ENCODE results near the gene CENPA.

CENPA gene

DNA sequence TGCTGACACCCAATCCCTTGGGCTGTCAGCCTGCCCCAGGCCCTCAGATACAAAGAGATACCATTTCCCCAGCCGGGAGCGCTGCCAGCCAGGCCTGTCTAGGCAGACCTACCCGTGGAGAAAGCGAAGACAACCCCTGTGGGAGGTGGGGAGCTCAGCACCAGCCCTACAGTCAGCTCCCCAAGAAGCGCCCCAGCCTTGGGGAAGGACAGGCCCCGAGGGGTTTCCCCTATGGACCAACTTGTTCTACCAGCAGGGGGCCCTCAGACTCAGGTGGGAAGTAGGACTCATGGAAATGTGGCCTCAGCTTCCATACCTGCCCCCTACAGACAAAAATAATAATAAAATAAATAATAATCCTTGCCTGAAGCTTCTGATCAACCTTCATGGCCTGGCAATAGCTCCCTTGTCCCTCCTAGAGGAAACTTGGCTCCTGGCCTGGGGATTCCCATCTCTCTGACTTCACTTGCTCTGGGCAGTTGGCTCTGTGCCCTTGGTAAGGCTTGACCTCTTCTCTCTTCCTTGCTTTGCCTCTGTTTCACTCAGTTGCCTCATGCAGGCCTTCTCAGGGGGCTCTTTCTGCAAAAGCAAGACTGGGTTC, 14.8 kb upstream of the CENPA start:
- TF ChIP-seq CREB1 (IDR thresholded peaks at IDR 0.05; ENCODE audit: low read depth): no peak
- TF ChIP-seq NFIC (IDR thresholded peaks at IDR 0.05): peak; percentile 41; the same call in 1 of the 2 replicates

DNA sequence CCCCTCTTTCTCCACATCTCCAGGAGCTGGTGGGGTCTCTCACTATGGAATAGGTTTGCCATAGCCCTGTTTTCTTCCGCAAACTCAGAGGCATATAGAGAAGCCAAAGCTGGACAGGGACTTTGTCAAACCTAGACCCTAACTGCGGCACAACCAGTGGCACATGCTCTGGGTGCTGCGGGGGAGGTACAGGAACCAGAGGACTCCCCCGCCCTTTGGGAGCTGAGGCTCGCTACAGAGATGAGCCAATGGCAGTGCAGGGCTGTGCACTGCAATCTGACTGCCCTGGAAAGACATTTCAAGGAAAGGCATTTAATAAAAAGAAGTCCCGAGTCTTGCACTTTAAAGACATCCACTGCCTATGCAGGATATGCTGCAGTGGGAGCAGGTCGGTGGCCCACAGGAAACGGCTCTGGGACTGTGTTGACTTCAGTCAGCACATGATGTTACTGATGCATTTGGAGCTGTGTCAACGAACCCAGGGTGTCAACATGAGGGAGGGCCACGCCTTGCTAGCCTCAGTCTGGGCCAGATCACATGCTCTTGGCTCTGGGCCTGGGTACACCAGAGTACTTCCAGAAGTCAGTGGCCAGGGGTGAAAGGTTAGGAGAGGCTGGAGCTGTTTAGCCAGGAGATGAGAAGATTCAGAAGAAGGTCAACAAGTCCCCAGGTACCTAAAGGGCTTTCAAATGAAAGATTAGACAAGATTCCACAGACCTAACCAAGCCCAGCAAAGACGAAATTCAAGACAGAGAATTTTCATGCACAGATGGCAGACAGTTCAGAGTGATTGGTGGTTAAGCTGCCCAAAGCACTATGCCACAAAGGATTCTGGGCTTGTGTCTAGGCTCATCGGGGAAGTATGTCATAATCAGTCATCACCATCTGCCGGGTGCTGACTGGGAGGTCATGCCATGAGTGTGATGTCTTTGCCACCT, 13.5 kb upstream of the CENPA start:
- no peak for TF ChIP-seq ZBTB7A (IDR thresholded peaks at IDR 0.05; ENCODE audit: low read depth)
- 0 out of 2 replicates have a peak, but pooled peaks have one; percentile 33 for TF ChIP-seq NFIC (IDR thresholded peaks at IDR 0.05)
- no peak for TF ChIP-seq TEAD4 (IDR thresholded peaks at IDR 0.05)
- no peak for TF ChIP-seq CREB1 (IDR thresholded peaks at IDR 0.05; ENCODE audit: low read depth)
- TF ChIP-seq YY1 (IDR thresholded peaks at IDR 0.05; ENCODE audit: low read depth): no peak
- TF ChIP-seq TCF12 (IDR thresholded peaks at IDR 0.05; ENCODE audit: low read depth): no peak
- no peak for TF ChIP-seq TAF1 (IDR thresholded peaks at IDR 0.05; ENCODE audit: low read depth)
- no peak for TF ChIP-seq EP300 (IDR thresholded peaks at IDR 0.05; ENCODE audit: borderline replicate concordance)
- TF ChIP-seq FOXM1 (IDR thresholded peaks at IDR 0.05; ENCODE audit: borderline replicate concordance, low read depth): no peak
- TF ChIP-seq RAD21 (IDR thresholded peaks at IDR 0.05; ENCODE audit: low read depth): no peak
- no peak for TF ChIP-seq EGR1 (IDR thresholded peaks at IDR 0.05)
- TF ChIP-seq MAX (IDR thresholded peaks at IDR 0.05): peak; percentile 51; the same call in 1 of the 2 replicates
- no peak for TF ChIP-seq CEBPB (IDR thresholded peaks at IDR 0.05)
- TF ChIP-seq, protein P1, sequence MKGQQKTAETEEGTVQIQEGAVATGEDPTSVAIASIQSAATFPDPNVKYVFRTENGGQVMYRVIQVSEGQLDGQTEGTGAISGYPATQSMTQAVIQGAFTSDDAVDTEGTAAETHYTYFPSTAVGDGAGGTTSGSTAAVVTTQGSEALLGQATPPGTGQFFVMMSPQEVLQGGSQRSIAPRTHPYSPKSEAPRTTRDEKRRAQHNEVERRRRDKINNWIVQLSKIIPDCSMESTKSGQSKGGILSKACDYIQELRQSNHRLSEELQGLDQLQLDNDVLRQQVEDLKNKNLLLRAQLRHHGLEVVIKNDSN (IDR thresholded peaks at IDR 0.05): 0 out of 2 replicates have a peak, but pooled peaks have one; percentile 9
- no peak for TF ChIP-seq REST (IDR thresholded peaks at IDR 0.05; ENCODE audit: low read depth)

GRCh38 chr2:26776195-26776800, 9.6 kb upstream of the CENPA start:
- TF ChIP-seq REST (IDR thresholded peaks at IDR 0.05; ENCODE audit: low read depth): no peak
- no peak for TF ChIP-seq YY1 (IDR thresholded peaks at IDR 0.05; ENCODE audit: low read depth)
- no peak for TF ChIP-seq RAD21 (IDR thresholded peaks at IDR 0.05; ENCODE audit: low read depth)
- TF ChIP-seq TCF12 (IDR thresholded peaks at IDR 0.05; ENCODE audit: low read depth): no peak
- TF ChIP-seq FOXM1 (IDR thresholded peaks at IDR 0.05; ENCODE audit: borderline replicate concordance, low read depth): no peak
- no peak for TF ChIP-seq TAF1 (IDR thresholded peaks at IDR 0.05; ENCODE audit: low read depth)
- no peak for TF ChIP-seq NFIC (IDR thresholded peaks at IDR 0.05)
- TF ChIP-seq EGR1 (IDR thresholded peaks at IDR 0.05): no peak
- TF ChIP-seq CEBPB (IDR thresholded peaks at IDR 0.05): no peak
- TF ChIP-seq MAX (IDR thresholded peaks at IDR 0.05): no peak
- TF ChIP-seq EP300 (IDR thresholded peaks at IDR 0.05; ENCODE audit: borderline replicate concordance): no peak
- TF ChIP-seq CREB1 (IDR thresholded peaks at IDR 0.05; ENCODE audit: low read depth): no peak
- TF ChIP-seq TEAD4 (IDR thresholded peaks at IDR 0.05): no peak
- TF ChIP-seq ZBTB7A (IDR thresholded peaks at IDR 0.05; ENCODE audit: low read depth): no peak
- TF ChIP-seq, protein P1 (IDR thresholded peaks at IDR 0.05): no peak

DNA sequence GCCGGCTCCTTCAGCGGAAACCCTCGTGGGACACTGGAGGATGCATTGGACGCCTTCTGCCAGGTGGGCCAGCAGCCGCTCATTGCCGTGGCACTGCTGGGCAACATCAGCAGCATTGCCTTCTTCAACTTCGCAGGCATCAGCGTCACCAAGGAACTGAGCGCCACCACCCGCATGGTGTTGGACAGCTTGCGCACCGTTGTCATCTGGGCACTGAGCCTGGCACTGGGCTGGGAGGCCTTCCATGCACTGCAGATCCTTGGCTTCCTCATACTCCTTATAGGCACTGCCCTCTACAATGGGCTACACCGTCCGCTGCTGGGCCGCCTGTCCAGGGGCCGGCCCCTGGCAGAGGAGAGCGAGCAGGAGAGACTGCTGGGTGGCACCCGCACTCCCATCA, 7.8 kb upstream of the CENPA start:
- TF ChIP-seq MAX (IDR thresholded peaks at IDR 0.05) (no peak), NFIC (IDR thresholded peaks at IDR 0.05) (no peak), EGR1 (IDR thresholded peaks at IDR 0.05) (no peak), YY1 (IDR thresholded peaks at IDR 0.05; ENCODE audit: low read depth) (no peak), TCF12 (IDR thresholded peaks at IDR 0.05; ENCODE audit: low read depth) (no peak), CREB1 (IDR thresholded peaks at IDR 0.05; ENCODE audit: low read depth) (no peak), REST (IDR thresholded peaks at IDR 0.05; ENCODE audit: low read depth) (no peak), EP300 (IDR thresholded peaks at IDR 0.05; ENCODE audit: borderline replicate concordance) (no peak), TAF1 (IDR thresholded peaks at IDR 0.05; ENCODE audit: low read depth) (no peak), ZBTB7A (IDR thresholded peaks at IDR 0.05; ENCODE audit: low read depth) (no peak)
- TF ChIP-seq, protein P1 (IDR thresholded peaks at IDR 0.05): no peak
